Measurements from ENCODE around the gene MYMX.

Gene MYMX

DNA sequence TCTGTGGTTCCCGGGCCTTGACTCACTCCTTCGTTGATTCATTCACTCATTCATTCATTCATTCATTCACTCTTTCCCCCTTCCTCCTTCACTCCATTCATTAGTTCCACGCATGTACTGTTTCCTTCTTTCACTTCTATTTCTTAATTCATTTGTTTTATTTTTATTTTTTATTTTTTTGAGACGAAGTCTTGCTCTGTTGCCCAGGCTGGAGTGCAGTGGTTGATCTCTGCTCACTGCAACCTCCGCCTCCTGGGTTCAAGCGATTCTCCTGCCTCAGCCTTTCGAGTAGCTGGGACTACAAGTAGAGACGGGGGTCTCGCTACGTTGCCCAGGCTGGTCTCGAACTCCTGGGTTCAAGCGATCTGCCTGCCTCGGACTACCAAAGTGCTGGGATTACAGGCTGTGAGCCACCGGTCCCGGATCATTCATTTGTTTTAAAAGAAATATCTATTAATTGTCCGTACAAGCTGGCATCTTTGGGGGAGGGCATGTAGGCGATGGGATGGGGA, 49.1 kb downstream of the MYMX start:
- DNase-seq = no peak

DNA sequence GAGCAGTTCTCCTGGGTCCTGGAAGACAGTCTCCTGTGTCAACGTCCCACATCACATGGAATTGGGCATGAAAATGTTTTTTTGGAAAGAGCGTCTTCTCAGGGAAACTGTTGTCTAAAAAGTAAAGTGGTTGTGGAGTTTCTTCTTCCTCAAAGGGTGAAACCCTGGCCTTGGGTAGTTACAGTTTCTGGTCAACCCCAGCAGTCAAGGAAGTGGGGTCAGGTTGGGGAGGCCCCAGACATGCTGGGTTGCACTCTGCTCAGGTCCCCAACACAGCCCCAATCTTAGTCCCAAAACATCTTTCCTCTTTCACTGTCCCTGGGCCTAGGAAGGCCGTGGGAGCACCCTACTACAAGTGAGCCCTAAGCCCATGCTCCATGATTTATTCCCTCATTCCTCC, 49.6 kb downstream of the MYMX start:
- no peak for DNase-seq

DNA sequence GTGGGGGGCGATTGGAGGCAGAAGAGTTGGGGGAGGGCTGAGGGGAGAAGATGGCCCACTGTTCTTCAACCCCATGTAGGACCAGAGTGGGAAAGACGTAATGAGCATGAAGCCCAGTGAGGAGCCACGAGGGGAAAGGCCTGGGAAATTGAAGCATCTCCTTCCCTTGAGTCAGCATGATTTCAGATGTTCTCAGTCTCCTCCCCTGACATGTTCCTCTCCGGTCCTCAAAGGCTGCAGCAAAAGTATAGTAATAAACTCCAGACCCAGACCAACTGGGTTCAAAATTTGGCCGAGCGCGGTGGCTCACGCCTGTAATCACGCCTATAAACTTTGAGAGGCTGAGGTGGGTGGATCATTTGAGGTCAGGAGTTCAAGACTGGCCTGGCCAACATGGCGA, 50.5 kb downstream of the MYMX start:
- no peak for DNase-seq

Measured in CD4-positive, alpha-beta T cell treated with Interleukin-21 for 1 hour (primary cell).